GM12801 (cell line): ENCODE data around the gene TRAPPC8.

Experiments used
- CTCF ChIP-seq: IDR thresholded peaks from one replicate; pipeline ENCODE4 v1.5.1; 2011; ENCODE audit warnings: control low read depth; ENCODE audit not compliant: insufficient read length; ENCODE audit errors: extremely low read depth

Gene TRAPPC8

DNA sequence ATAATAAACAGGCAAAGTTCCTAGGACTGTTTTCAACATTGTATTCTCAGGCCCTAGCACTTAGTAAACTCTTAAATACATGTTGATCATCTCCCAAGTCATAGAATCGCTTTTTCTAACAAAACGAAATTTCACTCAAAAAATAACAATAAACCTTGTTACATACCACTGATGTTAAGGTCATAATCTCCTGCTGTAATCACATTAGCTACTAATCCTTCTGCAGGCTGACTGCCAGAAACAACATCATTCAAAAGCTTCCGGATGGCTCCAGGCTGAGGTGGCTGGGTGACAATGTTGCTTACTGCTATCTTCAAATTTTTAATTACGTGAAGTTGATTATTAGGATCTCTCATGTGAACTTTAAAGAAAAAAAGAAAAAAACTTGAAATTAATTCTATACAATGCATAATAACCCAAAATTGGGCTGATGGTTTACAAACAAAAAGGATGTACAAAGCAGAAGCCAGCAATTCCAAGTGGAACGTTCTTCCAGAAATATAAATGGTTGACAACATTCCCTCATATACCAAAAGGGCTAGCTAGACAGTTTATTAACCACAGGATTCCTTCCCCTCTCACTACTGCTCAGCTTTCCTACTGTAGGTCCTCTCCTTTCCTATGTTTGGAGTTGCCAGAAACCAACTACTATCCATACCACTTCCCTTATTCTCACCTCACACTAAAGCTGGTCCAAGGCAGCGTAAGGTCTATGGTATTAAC is 11.6 kb downstream of the TRAPPC8 start:
- TF ChIP-seq CTCF, result no peak

DNA sequence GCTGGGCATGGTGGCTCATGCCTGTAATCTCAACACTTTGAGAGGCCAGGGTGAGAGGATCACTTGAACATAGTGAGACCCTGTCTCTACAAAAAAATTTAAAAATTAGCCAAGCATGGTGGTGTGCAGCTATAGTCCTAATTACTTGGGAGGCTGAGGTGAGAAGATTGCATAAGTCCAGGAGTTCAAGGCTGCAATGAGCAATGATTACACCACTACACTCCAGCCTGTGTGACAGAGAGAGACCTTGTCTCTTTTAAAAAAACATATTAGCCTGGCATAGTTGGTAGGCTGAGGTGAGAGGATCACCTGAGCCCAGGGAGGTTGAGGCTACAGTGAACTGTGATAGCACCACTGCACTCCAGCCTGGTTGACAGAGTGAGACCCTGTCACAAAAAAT is 13.7 kb downstream of the TRAPPC8 start:
- TF ChIP-seq CTCF, result no peak

DNA sequence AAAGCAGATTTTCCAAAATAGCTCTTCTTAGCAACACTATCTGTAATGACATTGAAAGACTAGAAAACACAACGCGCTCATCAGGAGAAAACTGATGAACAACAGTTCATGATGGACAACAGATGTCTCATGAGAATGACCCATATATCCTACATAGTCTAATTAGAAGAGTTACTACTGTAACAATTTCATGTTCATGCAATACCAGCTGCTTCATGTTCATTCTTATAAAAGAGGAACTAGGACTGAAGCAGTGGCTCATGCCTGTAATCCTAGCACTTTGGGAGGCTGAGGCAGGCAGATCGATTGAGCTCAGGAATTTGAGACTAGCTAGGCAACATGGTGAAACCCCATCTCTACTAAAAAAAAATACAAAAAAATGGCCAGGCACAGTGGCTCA is 22.7 kb downstream of the TRAPPC8 start:
- no peak for TF ChIP-seq CTCF

- no peak for TF ChIP-seq CTCF
Measured at GRCh38 chr18:31918733-31919132, 24.2 kb downstream of the TRAPPC8 start.

- TF ChIP-seq CTCF, result no peak
Measured at GRCh38 chr18:31901063-31901462, 41.9 kb downstream of the TRAPPC8 start.

DNA sequence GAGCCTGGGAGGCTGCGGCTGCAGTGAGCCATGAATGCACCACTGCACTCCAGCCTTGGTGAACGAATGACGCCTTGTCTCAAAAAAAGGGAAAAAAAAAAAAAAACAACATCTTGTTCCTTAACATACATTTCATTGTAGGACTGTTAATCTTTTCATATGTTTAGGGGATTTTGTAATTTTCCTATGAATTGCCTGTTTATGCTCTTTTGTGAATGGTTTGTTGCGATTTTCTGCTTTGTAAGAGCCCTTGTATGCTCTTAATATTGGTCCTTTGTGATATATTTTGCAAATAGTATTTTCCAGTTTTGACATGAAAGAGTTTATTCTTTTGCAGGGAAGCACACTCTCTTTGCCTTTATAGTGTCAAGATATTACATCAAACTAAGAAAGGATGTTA is 50.0 kb downstream of the TRAPPC8 start:
- TF ChIP-seq CTCF, result no peak

GRCh38 chr18:31891566-31891965 is 51.4 kb downstream of the TRAPPC8 start:
- no peak for TF ChIP-seq CTCF
